HCT116 (cell line): ENCODE results near the gene ARCN1. TPM values are rescaled to one million over a fixed set of nuclear protein-coding genes. Genes with fewer than 3 reads are reported as not detected.

ENCODE experiments used
- ATAC-seq: fragments of 200-7000 bp; cut with Tn5 transposase; 2 replicates; pipeline ENCODE4 v1.9.1; 2020; ENCODE audit warnings: mild to moderate bottlenecking, moderate library complexity
- BruUV-seq: library from RNA; stranded (reverse); fragments of 400-500 nt; replicated peaks from 2 replicates; lab custom pipeline; 2021; lab: Mats Ljungman, UMichigan
- CTCF ChIA-PET: fragments of 300-600 bp; sonication (Branson Sonifier 250); formaldehyde crosslinking; loops from one replicate; lab custom pipeline; 2021; ENCODE audit warnings: antibody characterized with exemption; lab: Charles Lee
- POLR2A ChIA-PET: fragments of 300-600, 350-600 bp; sonication (Branson Sonifier 250); formaldehyde crosslinking; loops from one replicate; lab custom pipeline; 2021; ENCODE audit warnings: antibody characterized with exemption; lab: Charles Lee
- RAD21 ChIA-PET, 2 experiments: fragments of 300-600 bp; sonication (Branson Sonifier 250); formaldehyde crosslinking; loops; one replicate each; lab custom pipeline; 2023; ENCODE audit warnings: low total read pairs in 2 of 2; ENCODE audit not compliant: uncharacterized antibody in 2 of 2, unreplicated experiment in 2 of 2, low non-redundant PET in 1 of 2; lab: Charles Lee
- DNase-seq: peaks from one replicate; pipeline ENCODE4 v3.0.0-alpha.2; 2010; ENCODE audit warnings: low read depth, low spot score
- H2AFZ ChIP-seq: fragments of 200-600 bp; shearing (Covaris generic), sonication (generic); 2 replicates; pipeline ENCODE4 v1.6.1; 2017; ENCODE audit warnings: low read depth, mixed run types, mixed read lengths, antibody characterized with exemption, low read length; ENCODE audit not compliant: poor library complexity, severe bottlenecking
- H3K27ac ChIP-seq: 2 replicates; pipeline ENCODE4 v1.5.1; 2012; ENCODE audit warnings: low read depth, low read length
- H3K27me3 ChIP-seq: fragments of 200-600 bp; sonication (generic); 2 replicates; pipeline ENCODE4 v1.6.1; 2016; ENCODE audit warnings: mixed run types, low read length, mixed read lengths; ENCODE audit not compliant: insufficient read depth
- H3K36me3 ChIP-seq, 2 experiments: fragments of 200-500 bp in 1 of 2; fragments of 200-600 bp in 1 of 2; sonication (Bioruptor generic) in 1 of 2; sonication (generic) in 1 of 2; 2 replicates each; pipeline versions ENCODE4 v1.5.1 to v1.6.1; 2014 to 2016; ENCODE audit warnings: low read length in 2 of 2, inconsistent platforms in 1 of 2, mixed read lengths in 1 of 2, mixed run types in 1 of 2; ENCODE audit not compliant: insufficient read depth in 2 of 2, control insufficient read depth in 1 of 2
- H3K4me1 ChIP-seq, 2 experiments: fragments of 200-600 bp in 1 of 2; sonication (generic) in 1 of 2; 2 replicates each; pipeline versions ENCODE4 v1.5.1 to v1.6.1; 2012 to 2017; ENCODE audit warnings: low read length in 2 of 2, inconsistent platforms in 1 of 2, mild to moderate bottlenecking in 1 of 2, mixed read lengths in 1 of 2, mixed run types in 1 of 2, moderate library complexity in 1 of 2; ENCODE audit not compliant: insufficient read depth in 2 of 2, control insufficient read depth in 1 of 2
- H3K4me2 ChIP-seq: fragments of 200-600 bp; sonication (generic); 2 replicates; pipeline ENCODE4 v1.6.1; 2017; ENCODE audit warnings: mixed run types, low read length, mixed read lengths
- H3K4me3 ChIP-seq, 2 experiments: fragments of 200-600 bp in 1 of 2; sonication (generic) in 1 of 2; replicated peaks in 1 of 2; 2 replicates each; pipeline ENCODE4 v1.5.1; 2011 to 2016; ENCODE audit warnings: low read length in 2 of 2, control low read depth in 1 of 2, low read depth in 1 of 2, mild to moderate bottlenecking in 1 of 2, mixed read lengths in 1 of 2, mixed run types in 1 of 2
- H3K79me2 ChIP-seq: fragments of 200-600 bp; sonication (generic); 2 replicates; pipeline ENCODE4 v1.6.1; 2017; ENCODE audit warnings: mild to moderate bottlenecking, mixed run types, low read length, moderate library complexity, mixed read lengths; ENCODE audit not compliant: insufficient read depth
- H3K9ac ChIP-seq: fragments of 200-600 bp; sonication (generic); 2 replicates; pipeline ENCODE4 v1.6.1; 2016; ENCODE audit warnings: low read length, mixed read lengths
- H3K9me2 ChIP-seq: fragments of 200-600 bp; sonication (generic), shearing (Covaris generic); 2 replicates; pipeline ENCODE4 v1.6.1; 2017; ENCODE audit warnings: mixed run types, mild to moderate bottlenecking, moderate library complexity; ENCODE audit not compliant: insufficient read depth
- H3K9me3 ChIP-seq, 2 experiments: fragments of 200-500 bp in 1 of 2; fragments of 200-600 bp in 1 of 2; sonication (Bioruptor generic) in 1 of 2; sonication (generic) in 1 of 2; 2 replicates each; pipeline ENCODE4 v1.6.1; 2014 to 2017; ENCODE audit warnings: low read length in 2 of 2, mixed read lengths in 2 of 2, inconsistent platforms in 1 of 2, low read depth in 1 of 2, mild to moderate bottlenecking in 1 of 2, mixed run types in 1 of 2, moderate library complexity in 1 of 2; ENCODE audit not compliant: control insufficient read depth in 1 of 2, insufficient read depth in 1 of 2
- H4K20me1 ChIP-seq: fragments of 200-600 bp; sonication (generic), shearing (Covaris generic); 2 replicates; pipeline ENCODE4 v1.6.1; 2017; ENCODE audit warnings: mixed run types, mild to moderate bottlenecking, moderate library complexity; ENCODE audit not compliant: insufficient read depth
- CEBPB ChIP-seq: IDR thresholded peaks from 2 replicates; pipeline ENCODE4 v1.6.1; 2012; ENCODE audit warnings: low read depth
- CTCF ChIP-seq, 3 experiments: fragments of 200-600 bp in 1 of 3; sonication (generic) in 1 of 3; IDR thresholded peaks in 2 of 3; conservative IDR thresholded peaks in 1 of 3; 2 replicates each; pipeline ENCODE4 v1.5.1; 2012 to 2017; ENCODE audit warnings: low read depth in 2 of 3, low read length in 2 of 3, antibody characterized with exemption in 1 of 3, borderline replicate concordance in 1 of 3, control low read depth in 1 of 3, mild to moderate bottlenecking in 1 of 3, mixed read lengths in 1 of 3, mixed run types in 1 of 3, moderate library complexity in 1 of 3; ENCODE audit not compliant: insufficient read depth in 1 of 3
- FOSL1 ChIP-seq: IDR thresholded peaks from 2 replicates; pipeline ENCODE4 v1.6.1; 2012; ENCODE audit warnings: low read depth
- JUND ChIP-seq: IDR thresholded peaks from 2 replicates; pipeline ENCODE4 v1.6.1; 2012
- POLR2AphosphoS5 ChIP-seq: IDR thresholded peaks from 2 replicates; pipeline ENCODE4 v1.6.1; 2011; ENCODE audit warnings: mild to moderate bottlenecking, low read depth, low read length, moderate library complexity
- SIN3A ChIP-seq: IDR thresholded peaks from 2 replicates; pipeline ENCODE4 v1.6.1; 2012; ENCODE audit warnings: low read depth
- SP1 ChIP-seq: IDR thresholded peaks from 2 replicates; pipeline ENCODE4 v1.6.1; 2012; ENCODE audit warnings: low read depth
- TCF7L2 ChIP-seq: IDR thresholded peaks from 2 replicates; pipeline ENCODE4 v1.7.0; 2011; ENCODE audit warnings: borderline replicate concordance, inconsistent platforms; ENCODE audit not compliant: insufficient read depth, insufficient read length; ENCODE audit errors: extremely low read depth
- ZFX ChIP-seq: fragments of 450-650 bp; IDR thresholded peaks from 2 replicates; pipeline ENCODE4 v1.6.1; 2017
- intact Hi-C: fragments of 100-400 bp; cut with micrococcal nuclease; formaldehyde crosslinking; loops from 2 replicates; pipeline ENCODE4 v1.10.0; 2022
- total RNA-seq: library from RNA; stranded (reverse); gene quantifications from one replicate; pipeline ENCODE4 v1.2.1, GENCODE V29; 2021; ENCODE audit not compliant: unreplicated experiment
- TF ChIP-seq, protein P1 (sequence below): IDR thresholded peaks from 2 replicates; pipeline ENCODE4 v1.6.1; 2011; ENCODE audit warnings: mild to moderate bottlenecking, low read length, moderate library complexity; ENCODE audit not compliant: insufficient replicate concordance; ENCODE audit errors: extremely low read depth
- TF ChIP-seq, protein P2 (sequence below): IDR thresholded peaks from 2 replicates; pipeline ENCODE4 v1.6.1; 2012

The ARCN1 gene
- total RNA-seq, 1 experiment from 2014 or later = 147 TPM

GRCh38 chr11:118560806-118561205 is 11.4 kb upstream of the ARCN1 start:
- no peak overlapping the region for H3K4me2 ChIP-seq
- no peak overlapping the region for H3K27ac ChIP-seq
- no peak for ATAC-seq
- no peaks in the 10 kb centered on the region for H3K9me2 ChIP-seq
- RAD21 ChIA-PET = no interaction called here
- peaks cover 3 to 7% of the 10 kb centered on the region in 2 experiments; a peak in 2 of 4 replicates for H3K4me1 ChIP-seq
- H3K27me3 ChIP-seq = no peaks in the 10 kb centered on the region
- TF ChIP-seq, protein P1, sequence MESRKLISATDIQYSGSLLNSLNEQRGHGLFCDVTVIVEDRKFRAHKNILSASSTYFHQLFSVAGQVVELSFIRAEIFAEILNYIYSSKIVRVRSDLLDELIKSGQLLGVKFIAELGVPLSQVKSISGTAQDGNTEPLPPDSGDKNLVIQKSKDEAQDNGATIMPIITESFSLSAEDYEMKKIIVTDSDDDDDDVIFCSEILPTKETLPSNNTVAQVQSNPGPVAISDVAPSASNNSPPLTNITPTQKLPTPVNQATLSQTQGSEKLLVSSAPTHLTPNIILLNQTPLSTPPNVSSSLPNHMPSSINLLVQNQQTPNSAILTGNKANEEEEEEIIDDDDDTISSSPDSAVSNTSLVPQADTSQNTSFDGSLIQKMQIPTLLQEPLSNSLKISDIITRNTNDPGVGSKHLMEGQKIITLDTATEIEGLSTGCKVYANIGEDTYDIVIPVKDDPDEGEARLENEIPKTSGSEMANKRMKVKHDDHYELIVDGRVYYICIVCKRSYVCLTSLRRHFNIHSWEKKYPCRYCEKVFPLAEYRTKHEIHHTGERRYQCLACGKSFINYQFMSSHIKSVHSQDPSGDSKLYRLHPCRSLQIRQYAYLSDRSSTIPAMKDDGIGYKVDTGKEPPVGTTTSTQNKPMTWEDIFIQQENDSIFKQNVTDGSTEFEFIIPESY = no peak
- TF ChIP-seq, protein P2, sequence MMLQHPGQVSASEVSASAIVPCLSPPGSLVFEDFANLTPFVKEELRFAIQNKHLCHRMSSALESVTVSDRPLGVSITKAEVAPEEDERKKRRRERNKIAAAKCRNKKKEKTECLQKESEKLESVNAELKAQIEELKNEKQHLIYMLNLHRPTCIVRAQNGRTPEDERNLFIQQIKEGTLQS = no peak
- TF ChIP-seq SIN3A (no peak), SP1 (no peak), POLR2AphosphoS5 (no peak), JUND (no peak), TCF7L2 (no peak), FOSL1 (no peak), CTCF (IDR thresholded peaks at IDR 0.05 in 2 of 3, conservative IDR thresholded peaks at IDR 0.05 in 1 of 3; ENCODE audit: borderline replicate concordance in 1 of 3, insufficient read depth in 1 of 3, low read depth in 2 of 3, low read length in 2 of 3) (no peak), CEBPB (no peak), ZFX (no peak)
- TF ChIP-seq, all 23 proteins: peak for 0
- Histone ChIP-seq H3K4me3 (no peak overlapping the region), H3K36me3 (peaks cover 0 to 9% of the 10 kb centered on the region in 2 experiments; a peak in 2 of 4 replicates), H2AFZ (no peak overlapping the region), H3K79me2 (no peaks in the 10 kb centered on the region), H4K20me1 (no peaks in the 10 kb centered on the region), H3K9me3 (no peaks in the 10 kb centered on the region), H3K9ac (no peak overlapping the region)
- intact Hi-C loops = no loop called here
- ChIA-PET POLR2A (no interaction called here), CTCF (no interaction called here)
- BruUV-seq = no TSS peak
- DNase-seq = no peak
